Erythroblast (primary cell): ENCODE results near the gene PEX26.

Experiments used
- GATA1 ChIP-seq: IDR thresholded peaks from 2 replicates; pipeline ENCODE4 v1.6.1; 2011; ENCODE audit warnings: low read depth, mild to moderate bottlenecking, control low read depth, low read length, moderate library complexity
- POLR2A ChIP-seq: IDR thresholded peaks from 2 replicates; pipeline ENCODE4 v1.6.1; 2011; ENCODE audit warnings: mild to moderate bottlenecking, low read length

DNA sequence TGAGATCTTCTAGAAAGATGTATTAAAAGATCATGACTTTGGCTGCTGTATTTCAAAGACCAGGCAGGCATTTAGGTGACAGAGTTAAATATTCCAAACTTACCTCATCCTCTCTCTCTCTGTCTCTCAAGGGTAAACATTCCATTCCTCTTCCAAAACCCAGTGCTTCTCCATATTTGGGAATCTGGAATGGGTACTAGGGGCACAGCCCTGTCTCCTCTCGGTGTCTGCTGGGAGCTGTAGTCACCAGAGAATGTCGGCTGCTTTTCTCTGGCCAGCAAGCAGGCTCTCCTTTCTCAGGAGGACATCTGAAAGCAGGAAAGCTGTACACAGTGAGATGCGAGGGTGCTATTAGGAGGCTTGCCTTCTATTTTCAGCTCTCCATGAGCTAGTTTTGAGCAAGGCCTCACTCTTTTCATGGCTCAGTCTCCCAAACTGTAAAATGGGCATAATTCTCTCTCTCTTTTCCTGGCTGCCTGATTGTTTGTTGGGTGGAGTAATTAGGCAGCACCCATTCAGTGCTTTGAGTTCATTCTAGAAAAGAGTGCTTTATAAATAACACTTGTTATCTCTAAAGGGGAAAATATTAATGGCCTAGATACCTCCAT lies 9.3 kb upstream of the PEX26 start:
- TF ChIP-seq POLR2A (no peak), GATA1 (no peak)
